ENCODE measurements around the gene CLASP1.
"Not testable (repeated sequence)": the region's sequence is repeated elsewhere in the genome, so short reads cannot be mapped to it uniquely, and the experiment has no call there.

CLASP1 gene

GRCh38 chr2:121346407-121346806 lies 302.9 kb downstream of the CLASP1 start:
- no peak overlapping the region for H3K4me3 ChIP-seq (ENCODE audit: low read depth, low read length)
- TF ChIP-seq CTCF (conservative IDR thresholded peaks at IDR 0.05; ENCODE audit: low read depth, low read length), result no peak
- no peak for DNase-seq (ENCODE audit: low read depth)

GRCh38 chr2:121345887-121346286 lies 303.4 kb downstream of the CLASP1 start:
- TF ChIP-seq CTCF (conservative IDR thresholded peaks at IDR 0.05; ENCODE audit: low read depth, low read length), result no peak
- DNase-seq (ENCODE audit: low read depth), result no peak
- no peak overlapping the region for H3K4me3 ChIP-seq (ENCODE audit: low read depth, low read length)

- no peak for TF ChIP-seq CTCF (conservative IDR thresholded peaks at IDR 0.05; ENCODE audit: low read depth, low read length)
- no peak for DNase-seq (ENCODE audit: low read depth)
- H3K4me3 ChIP-seq (ENCODE audit: low read depth, low read length), result no peak overlapping the region
These were observed 304.2 kb downstream of the CLASP1 start for GRCh38 chr2:121345101-121345500.

- not testable (repeated sequence) for H3K4me3 ChIP-seq (ENCODE audit: low read depth, low read length); DNase-seq (ENCODE audit: low read depth)
These were observed 305.3 kb downstream of the CLASP1 start for GRCh38 chr2:121343828-121344399.

GRCh38 chr2:121343191-121343590 lies 306.1 kb downstream of the CLASP1 start:
- H3K4me3 ChIP-seq (ENCODE audit: low read depth, low read length), result no peak overlapping the region
- no peak for DNase-seq (ENCODE audit: low read depth)

GRCh38 chr2:121342751-121343150 lies 306.5 kb downstream of the CLASP1 start:
- no peak overlapping the region for H3K4me3 ChIP-seq (ENCODE audit: low read depth, low read length)
- DNase-seq (ENCODE audit: low read depth), result no peak
- no peak for TF ChIP-seq CTCF (conservative IDR thresholded peaks at IDR 0.05; ENCODE audit: low read depth, low read length)

More at GRCh38 chr2:121343191-121343590, 306.1 kb downstream of the CLASP1 start:
- TF ChIP-seq CTCF (conservative IDR thresholded peaks at IDR 0.05; ENCODE audit: low read depth, low read length), result no peak

- H3K4me3 ChIP-seq (ENCODE audit: low read depth, low read length), result no peak overlapping the region
- no peak for TF ChIP-seq CTCF (conservative IDR thresholded peaks at IDR 0.05; ENCODE audit: low read depth, low read length)
- DNase-seq (ENCODE audit: low read depth), result no peak
These were observed 308.3 kb downstream of the CLASP1 start for GRCh38 chr2:121340926-121341325.

Measured in choroid plexus epithelial cell (primary cell).